GM12874 (cell line): Measurements from ENCODE around the gene IQUB.

Source experiments
- TF ChIP-seq, protein P1 (sequence below): IDR thresholded peaks from 2 replicates; pipeline ENCODE4 v1.5.1; 2011; ENCODE audit warnings: low read depth, mild to moderate bottlenecking, control low read depth, low read length, moderate library complexity; ENCODE audit not compliant: insufficient read depth

The IQUB gene

DNA sequence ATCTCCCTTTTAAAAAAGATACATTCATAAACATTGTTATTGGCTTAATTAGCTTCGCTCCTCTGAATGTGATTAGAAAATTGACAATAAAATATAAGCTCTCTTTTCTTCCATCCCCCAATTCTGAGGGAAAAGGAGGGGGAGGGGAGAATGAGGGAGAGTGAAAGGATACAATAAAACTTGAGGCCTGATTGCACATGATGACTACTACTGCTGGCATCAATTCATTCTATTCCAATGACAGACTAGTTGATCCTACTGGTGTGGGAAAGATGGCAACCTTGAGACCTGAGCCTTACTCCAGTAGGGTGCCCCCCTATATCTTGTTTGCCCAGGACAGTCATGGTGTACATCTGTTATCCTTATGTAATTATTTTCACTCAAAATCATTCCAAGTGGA is 4.5 kb upstream of the IQUB start:
- TF ChIP-seq, protein P1, sequence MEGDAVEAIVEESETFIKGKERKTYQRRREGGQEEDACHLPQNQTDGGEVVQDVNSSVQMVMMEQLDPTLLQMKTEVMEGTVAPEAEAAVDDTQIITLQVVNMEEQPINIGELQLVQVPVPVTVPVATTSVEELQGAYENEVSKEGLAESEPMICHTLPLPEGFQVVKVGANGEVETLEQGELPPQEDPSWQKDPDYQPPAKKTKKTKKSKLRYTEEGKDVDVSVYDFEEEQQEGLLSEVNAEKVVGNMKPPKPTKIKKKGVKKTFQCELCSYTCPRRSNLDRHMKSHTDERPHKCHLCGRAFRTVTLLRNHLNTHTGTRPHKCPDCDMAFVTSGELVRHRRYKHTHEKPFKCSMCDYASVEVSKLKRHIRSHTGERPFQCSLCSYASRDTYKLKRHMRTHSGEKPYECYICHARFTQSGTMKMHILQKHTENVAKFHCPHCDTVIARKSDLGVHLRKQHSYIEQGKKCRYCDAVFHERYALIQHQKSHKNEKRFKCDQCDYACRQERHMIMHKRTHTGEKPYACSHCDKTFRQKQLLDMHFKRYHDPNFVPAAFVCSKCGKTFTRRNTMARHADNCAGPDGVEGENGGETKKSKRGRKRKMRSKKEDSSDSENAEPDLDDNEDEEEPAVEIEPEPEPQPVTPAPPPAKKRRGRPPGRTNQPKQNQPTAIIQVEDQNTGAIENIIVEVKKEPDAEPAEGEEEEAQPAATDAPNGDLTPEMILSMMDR, result no peak

GRCh38 chr7:123538189-123538714 is 3.9 kb upstream of the IQUB start:
- TF ChIP-seq, protein P1, result no peak

DNA sequence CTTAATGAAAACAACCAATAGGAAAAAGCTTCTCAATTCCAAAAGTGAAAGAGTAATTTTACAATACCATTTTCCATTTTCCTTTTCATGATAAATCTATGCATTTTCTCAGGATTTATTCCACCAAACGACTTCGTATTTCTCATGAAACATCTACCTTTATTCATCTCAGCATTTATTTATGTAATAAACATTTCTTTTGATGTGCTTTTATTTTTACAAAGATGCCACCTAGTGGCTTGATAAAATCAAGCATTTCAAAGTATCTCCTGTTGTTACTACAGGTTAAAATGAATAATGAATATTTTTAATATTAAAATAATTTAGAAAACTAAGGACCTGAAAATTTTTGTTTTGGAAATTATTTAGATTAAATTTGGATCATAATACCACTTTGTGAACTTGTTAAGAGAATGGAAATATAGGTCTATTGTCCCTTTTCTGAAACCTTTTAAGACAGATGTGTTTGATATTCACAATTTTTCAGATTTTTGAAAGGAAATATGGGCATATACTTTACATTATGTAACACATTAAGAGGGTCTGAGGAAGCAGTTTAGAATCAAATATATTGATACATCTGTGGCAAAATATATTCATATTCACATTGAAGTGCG is 2.7 kb upstream of the IQUB start:
- TF ChIP-seq, protein P1, result no peak

- TF ChIP-seq, protein P1, result no peak
These were observed 1.1 kb upstream of the IQUB start for GRCh38 chr7:123535517-123535916.

GRCh38 chr7:123533929-123534382 is 439 bp downstream of the IQUB start:
- TF ChIP-seq, protein P1, result no peak

- TF ChIP-seq, protein P1, result no peak
These were observed 860 bp downstream of the IQUB start for GRCh38 chr7:123533553-123533917.

- TF ChIP-seq, protein P1, result no peak
These were observed 6.1 kb downstream of the IQUB start for GRCh38 chr7:123528265-123528664.
